ENCODE measurements around the gene C11orf21. TPM values are rescaled to one million over a fixed set of nuclear protein-coding genes. Genes with fewer than 3 reads are reported as not detected.

C11orf21 gene
- total and polyA plus RNA-seq, 4 donors, result 0.46 to 2.1 (median 1.4) TPM; not detected in 1

GRCh38 chr11:2328021-2328420 is 26.3 kb upstream of the C11orf21 start:
- no peaks in the 10 kb centered on the region for H3K4me1 ChIP-seq (ENCODE audit: control insufficient read depth in 1 of 2, insufficient read depth in 2 of 2, low read length in 2 of 2)
- DNase-seq (peak in 1 of 2 donors; percentile 70), ATAC-seq (ENCODE audit: low FRiP score) (no peak)
- H3K4me3 ChIP-seq (ENCODE audit: low read length in 2 of 2), result no peak overlapping the region
- H3K27ac ChIP-seq (ENCODE audit: low read depth in 1 of 2, low read length in 2 of 2), result no peak overlapping the region
- intact Hi-C loops (cut with DNase I), result no loop called here
- H3K27me3 ChIP-seq (ENCODE audit: control insufficient read depth in 1 of 2, insufficient read depth in 2 of 2, low read length in 1 of 2), result no peaks in the 10 kb centered on the region
- H3K36me3 ChIP-seq (ENCODE audit: control insufficient read depth in 1 of 2, insufficient read depth in 2 of 2, low read length in 1 of 2), result no peaks in the 10 kb centered on the region
- no peaks in the 10 kb centered on the region for H3K9me3 ChIP-seq (ENCODE audit: control insufficient read depth, low read length)
- 89 to 92% methylated on average over 11 of the region's 11 CpGs for WGBS, 2 donors

DNA sequence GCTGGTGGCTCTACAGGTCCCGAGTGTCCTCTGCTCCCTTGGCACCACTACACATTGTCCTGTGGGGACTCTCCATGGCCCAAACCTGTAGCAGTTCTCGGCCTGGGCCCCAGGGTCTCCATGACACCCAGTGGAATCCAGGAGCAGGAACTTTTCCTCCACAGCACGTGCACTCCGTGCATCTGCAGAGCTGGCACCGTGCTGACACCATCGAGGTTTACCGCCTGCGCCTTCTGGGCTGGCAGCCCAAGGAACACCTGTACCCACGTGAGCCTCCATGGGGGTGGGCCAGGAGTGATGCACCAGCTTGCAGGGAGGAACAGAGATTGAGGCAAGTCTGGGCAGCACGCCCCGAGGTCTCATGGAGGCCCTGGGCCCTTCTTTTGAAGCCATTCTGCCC is 25.3 kb upstream of the C11orf21 start:
- H3K9me3 ChIP-seq (ENCODE audit: control insufficient read depth, low read length), result no peaks in the 10 kb centered on the region
- H3K4me1 ChIP-seq (ENCODE audit: control insufficient read depth in 1 of 2, insufficient read depth in 2 of 2, low read length in 2 of 2), result no peaks in the 10 kb centered on the region
- no peak overlapping the region for H3K27ac ChIP-seq (ENCODE audit: low read depth in 1 of 2, low read length in 2 of 2)
- ATAC-seq (ENCODE audit: low FRiP score), result no peak
- no peak overlapping the region for H3K4me3 ChIP-seq (ENCODE audit: low read length in 2 of 2)
- intact Hi-C loops (cut with DNase I), result no loop called here
- no peaks in the 10 kb centered on the region for H3K36me3 ChIP-seq (ENCODE audit: control insufficient read depth in 1 of 2, insufficient read depth in 2 of 2, low read length in 1 of 2)
- H3K27me3 ChIP-seq (ENCODE audit: control insufficient read depth in 1 of 2, insufficient read depth in 2 of 2, low read length in 1 of 2), result no peaks in the 10 kb centered on the region
- 96% methylated on average over 11 of the region's 11 CpGs for WGBS, 2 donors
- DNase-seq, result peak in 1 of 2 donors; percentile 68

- H3K4me3 ChIP-seq (ENCODE audit: low read length in 2 of 2), result no peak overlapping the region
- ATAC-seq (ENCODE audit: low FRiP score), result no peak
- H3K9me3 ChIP-seq (ENCODE audit: control insufficient read depth, low read length), result no peaks in the 10 kb centered on the region
- H3K36me3 ChIP-seq (ENCODE audit: control insufficient read depth in 1 of 2, insufficient read depth in 2 of 2, low read length in 1 of 2), result no peaks in the 10 kb centered on the region
- 48 to 54% methylated on average over 2 of the region's 2 CpGs for WGBS, 2 donors
- H3K27me3 ChIP-seq (ENCODE audit: control insufficient read depth in 1 of 2, insufficient read depth in 2 of 2, low read length in 1 of 2), result no peaks in the 10 kb centered on the region
- no peak overlapping the region for H3K27ac ChIP-seq (ENCODE audit: low read depth in 1 of 2, low read length in 2 of 2)
- peak in 1 of 2 donors; percentile 22 for DNase-seq
- H3K4me1 ChIP-seq (ENCODE audit: control insufficient read depth in 1 of 2, insufficient read depth in 2 of 2, low read length in 2 of 2), result no peaks in the 10 kb centered on the region
- intact Hi-C loops (cut with DNase I), result no loop called here
These were observed 24.0 kb upstream of the C11orf21 start for GRCh38 chr11:2325719-2326118.

DNA sequence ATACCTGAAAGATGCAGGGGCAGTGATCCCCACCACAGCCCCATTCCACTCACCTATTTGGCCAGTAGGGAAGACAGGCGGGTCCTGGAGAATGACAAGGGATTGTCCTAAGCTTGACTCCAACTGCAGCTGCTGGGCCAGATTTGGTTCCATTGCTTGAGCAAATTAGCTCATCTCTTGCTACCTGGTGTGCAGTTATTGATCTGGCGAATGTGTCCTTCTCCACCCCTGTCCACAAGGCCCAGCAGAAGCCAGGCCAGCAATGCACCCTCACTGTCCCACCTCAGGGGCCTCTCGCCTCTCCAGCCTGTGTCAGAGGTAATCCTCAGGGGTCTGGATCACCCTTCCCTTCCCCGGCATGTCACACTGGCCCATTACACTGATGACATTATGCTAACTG is 23.4 kb upstream of the C11orf21 start:
- no peaks in the 10 kb centered on the region for H3K4me1 ChIP-seq (ENCODE audit: control insufficient read depth in 1 of 2, insufficient read depth in 2 of 2, low read length in 2 of 2)
- no peaks in the 10 kb centered on the region for H3K36me3 ChIP-seq (ENCODE audit: control insufficient read depth in 1 of 2, insufficient read depth in 2 of 2, low read length in 1 of 2)
- no peaks in the 10 kb centered on the region for H3K9me3 ChIP-seq (ENCODE audit: control insufficient read depth, low read length)
- no peaks in the 10 kb centered on the region for H3K27me3 ChIP-seq (ENCODE audit: control insufficient read depth in 1 of 2, insufficient read depth in 2 of 2, low read length in 1 of 2)
- ATAC-seq (ENCODE audit: low FRiP score) (no peak), DNase-seq (peak in 1 of 2 donors; percentile 31)
- H3K4me3 ChIP-seq (ENCODE audit: low read length in 2 of 2), result no peak overlapping the region
- intact Hi-C loops (cut with DNase I), result no loop called here
- 97% methylated on average over 4 of the region's 4 CpGs for WGBS, 2 donors
- no peak overlapping the region for H3K27ac ChIP-seq (ENCODE audit: low read depth in 1 of 2, low read length in 2 of 2)

DNA sequence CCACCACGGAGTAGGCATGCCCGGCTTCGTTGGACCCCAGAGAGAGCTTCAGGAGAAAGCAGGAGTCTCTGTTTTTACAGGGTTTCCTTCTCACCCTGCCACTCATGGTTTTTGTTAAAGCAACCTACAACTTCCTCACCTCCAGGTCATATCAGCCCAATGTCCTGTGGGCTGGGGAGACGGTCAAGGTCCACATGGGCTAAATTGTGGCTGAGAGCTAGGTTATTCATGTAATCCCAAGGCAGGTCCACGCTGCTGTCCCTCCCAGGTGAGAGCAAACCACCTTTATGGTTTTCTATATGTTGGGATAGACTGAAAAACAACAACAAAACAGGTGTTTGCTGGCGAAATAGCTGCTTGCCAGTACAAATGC is 19.6 kb upstream of the C11orf21 start:
- H3K27me3 ChIP-seq (ENCODE audit: control insufficient read depth in 1 of 2, insufficient read depth in 2 of 2, low read length in 1 of 2), result no peaks in the 10 kb centered on the region
- no peak overlapping the region for H3K4me3 ChIP-seq (ENCODE audit: low read length in 2 of 2)
- H3K9me3 ChIP-seq (ENCODE audit: control insufficient read depth, low read length), result peaks cover 2% of the 10 kb centered on the region
- DNase-seq (no peak), ATAC-seq (ENCODE audit: low FRiP score) (no peak)
- intact Hi-C loops (cut with DNase I), result no loop called here
- no peaks in the 10 kb centered on the region for H3K36me3 ChIP-seq (ENCODE audit: control insufficient read depth in 1 of 2, insufficient read depth in 2 of 2, low read length in 1 of 2)
- H3K27ac ChIP-seq (ENCODE audit: low read depth in 1 of 2, low read length in 2 of 2), result no peak overlapping the region
- H3K4me1 ChIP-seq (ENCODE audit: control insufficient read depth in 1 of 2, insufficient read depth in 2 of 2, low read length in 2 of 2), result no peaks in the 10 kb centered on the region
- 88 to 91% methylated on average over 6 of the region's 6 CpGs for whole genome bisulfite sequencing, 2 donors

DNA sequence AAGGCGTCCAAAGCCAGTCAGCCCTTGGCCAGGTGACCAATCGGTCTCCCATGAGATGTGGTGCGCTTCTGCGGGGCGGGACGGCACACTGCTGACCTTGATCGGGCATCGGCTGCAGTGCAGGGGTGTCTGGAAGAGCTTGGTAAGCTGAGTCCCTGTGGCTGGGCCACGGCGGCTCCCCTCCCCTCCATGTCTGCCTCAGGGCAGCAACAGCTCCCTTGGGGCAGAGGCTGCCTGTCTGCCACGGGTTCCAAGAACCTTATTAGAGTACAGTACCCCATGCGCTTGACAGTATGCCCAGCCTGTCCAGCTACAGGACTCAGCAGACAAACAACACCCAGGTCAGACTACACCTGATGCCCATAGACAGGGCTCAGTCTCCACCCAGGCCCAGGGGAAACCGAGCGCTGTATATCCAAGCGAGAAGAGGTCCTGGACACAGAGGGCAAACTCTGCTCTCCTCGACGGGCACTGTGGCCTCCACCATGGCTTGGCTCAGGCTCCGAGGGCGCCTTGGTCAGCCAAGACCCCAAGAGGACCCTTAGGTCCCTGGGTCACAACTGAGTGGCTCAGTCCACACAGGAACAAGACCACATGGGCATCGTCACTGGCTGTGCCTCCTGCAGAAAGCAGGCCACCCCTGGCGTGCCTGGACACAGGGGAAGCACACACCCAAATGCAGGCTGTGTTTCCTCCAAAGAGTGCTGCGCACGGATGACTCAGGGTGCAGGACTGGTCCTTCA is 19.0 kb upstream of the C11orf21 start:
- no peaks in the 10 kb centered on the region for H3K27me3 ChIP-seq (ENCODE audit: control insufficient read depth in 1 of 2, insufficient read depth in 2 of 2, low read length in 1 of 2)
- ATAC-seq (ENCODE audit: low FRiP score) (no peak), DNase-seq (peak in 1 of 2 donors; percentile 63)
- no peak overlapping the region for H3K27ac ChIP-seq (ENCODE audit: low read depth in 1 of 2, low read length in 2 of 2)
- no peak overlapping the region for H3K4me3 ChIP-seq (ENCODE audit: low read length in 2 of 2)
- peaks cover 2% of the 10 kb centered on the region for H3K9me3 ChIP-seq (ENCODE audit: control insufficient read depth, low read length)
- intact Hi-C loops (cut with DNase I), result no loop called here
- 70 to 76% methylated on average over 23 of the region's 23 CpGs for WGBS, 2 donors
- no peaks in the 10 kb centered on the region for H3K4me1 ChIP-seq (ENCODE audit: control insufficient read depth in 1 of 2, insufficient read depth in 2 of 2, low read length in 2 of 2)
- H3K36me3 ChIP-seq (ENCODE audit: control insufficient read depth in 1 of 2, insufficient read depth in 2 of 2, low read length in 1 of 2), result no peaks in the 10 kb centered on the region

DNA sequence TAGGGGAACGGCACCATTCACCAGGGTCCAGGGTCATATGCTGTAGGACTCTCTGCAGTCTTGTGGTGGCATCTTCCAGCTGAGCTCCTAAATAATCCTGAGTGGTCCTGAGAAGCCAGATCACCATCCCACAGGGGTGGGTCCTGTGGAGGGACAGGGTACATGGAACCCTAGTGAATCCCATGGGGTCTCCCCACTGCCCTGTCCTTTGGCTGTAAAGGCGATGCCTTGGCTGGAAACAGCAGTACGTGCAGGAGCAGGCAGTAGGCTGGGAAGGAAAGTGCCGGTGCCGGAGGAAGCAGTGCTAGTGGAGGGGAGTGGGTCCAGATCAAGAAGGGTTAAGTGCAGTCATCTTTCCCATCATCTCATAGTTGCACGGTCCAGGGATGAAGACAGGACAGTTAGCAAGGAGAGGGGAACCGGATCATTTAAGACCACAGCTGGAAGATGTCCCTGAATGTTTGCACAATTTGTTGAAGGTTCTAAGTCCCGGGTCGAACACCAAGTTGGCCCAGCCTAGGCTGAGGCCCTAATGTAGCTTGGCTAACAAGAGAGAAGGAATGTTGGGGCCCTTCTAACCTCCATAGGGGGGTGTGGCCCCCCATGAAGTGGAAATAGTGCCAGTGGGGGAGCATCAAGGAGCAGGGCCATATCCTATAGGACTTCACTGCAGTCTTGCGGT is 18.2 kb upstream of the C11orf21 start:
- intact Hi-C loops (cut with DNase I), result loop anchor here in 1 of 2 donors (5.0 kb wide), 1 partner anchor 57 kb away; the partner anchor contains the start of gene CD81

DNA sequence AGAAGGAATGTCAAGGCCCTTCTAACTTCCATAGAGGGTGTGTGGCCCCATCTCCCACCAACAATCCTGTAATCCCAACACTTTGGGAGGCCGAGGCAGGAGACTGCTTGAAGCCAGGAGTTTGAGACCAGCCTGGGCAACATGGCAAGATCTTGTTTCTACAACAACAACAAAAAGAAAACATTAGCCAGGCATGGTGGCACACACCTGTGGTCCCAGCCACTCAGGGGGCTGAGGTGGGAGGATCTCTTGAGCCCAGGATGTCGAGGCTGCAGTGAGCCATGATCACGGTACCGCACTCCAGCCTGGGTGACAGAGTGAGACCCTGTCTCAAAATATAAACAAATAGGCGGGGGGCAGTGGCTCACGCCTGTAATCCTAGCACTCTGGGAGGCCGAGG is 17.0 kb upstream of the C11orf21 start:
- intact Hi-C loops (cut with DNase I), result loop anchor here in 1 of 2 donors (5.0 kb wide), 1 partner anchor 59 kb away; the partner anchor contains the start of gene CD81
- H3K27me3 ChIP-seq (ENCODE audit: control insufficient read depth in 1 of 2, insufficient read depth in 2 of 2, low read length in 1 of 2), result no peaks in the 10 kb centered on the region
- ATAC-seq (ENCODE audit: low FRiP score) (no peak), DNase-seq (peak in 1 of 2 donors; percentile 30)
- H3K36me3 ChIP-seq (ENCODE audit: control insufficient read depth in 1 of 2, insufficient read depth in 2 of 2, low read length in 1 of 2), result no peaks in the 10 kb centered on the region
- peaks cover 2% of the 10 kb centered on the region for H3K9me3 ChIP-seq (ENCODE audit: control insufficient read depth, low read length)
- 95 to 96% methylated on average over 7 of the region's 7 CpGs for WGBS, 2 donors
- no peaks in the 10 kb centered on the region for H3K4me1 ChIP-seq (ENCODE audit: control insufficient read depth in 1 of 2, insufficient read depth in 2 of 2, low read length in 2 of 2)
- no peak overlapping the region for H3K27ac ChIP-seq (ENCODE audit: low read depth in 1 of 2, low read length in 2 of 2)
- no peak overlapping the region for H3K4me3 ChIP-seq (ENCODE audit: low read length in 2 of 2)

More for the DNA sequence above, 18.2 kb upstream of the C11orf21 start:
- WGBS, 2 donors, result 79 to 83% methylated on average over 10 of the region's 10 CpGs
- no peaks in the 10 kb centered on the region for H3K27me3 ChIP-seq (ENCODE audit: control insufficient read depth in 1 of 2, insufficient read depth in 2 of 2, low read length in 1 of 2)
- no peak overlapping the region for H3K27ac ChIP-seq (ENCODE audit: low read depth in 1 of 2, low read length in 2 of 2)
- peak in 1 of 2 donors; percentile 53 for DNase-seq
- peaks cover 2% of the 10 kb centered on the region for H3K9me3 ChIP-seq (ENCODE audit: control insufficient read depth, low read length)
- H3K36me3 ChIP-seq (ENCODE audit: control insufficient read depth in 1 of 2, insufficient read depth in 2 of 2, low read length in 1 of 2), result no peaks in the 10 kb centered on the region
- no peak overlapping the region for H3K4me3 ChIP-seq (ENCODE audit: low read length in 2 of 2)
- no peaks in the 10 kb centered on the region for H3K4me1 ChIP-seq (ENCODE audit: control insufficient read depth in 1 of 2, insufficient read depth in 2 of 2, low read length in 2 of 2)
- ATAC-seq (ENCODE audit: low FRiP score), result no peak
